GM19455 (cell line): Measurements from ENCODE around the gene ABLIM1.

Experiments
- ATAC-seq: cut with Tn5 transposase; IDR thresholded peaks from one replicate; pipeline ENCODE4 v1.9.1; 2021; ENCODE audit not compliant: unreplicated experiment

Gene ABLIM1

DNA sequence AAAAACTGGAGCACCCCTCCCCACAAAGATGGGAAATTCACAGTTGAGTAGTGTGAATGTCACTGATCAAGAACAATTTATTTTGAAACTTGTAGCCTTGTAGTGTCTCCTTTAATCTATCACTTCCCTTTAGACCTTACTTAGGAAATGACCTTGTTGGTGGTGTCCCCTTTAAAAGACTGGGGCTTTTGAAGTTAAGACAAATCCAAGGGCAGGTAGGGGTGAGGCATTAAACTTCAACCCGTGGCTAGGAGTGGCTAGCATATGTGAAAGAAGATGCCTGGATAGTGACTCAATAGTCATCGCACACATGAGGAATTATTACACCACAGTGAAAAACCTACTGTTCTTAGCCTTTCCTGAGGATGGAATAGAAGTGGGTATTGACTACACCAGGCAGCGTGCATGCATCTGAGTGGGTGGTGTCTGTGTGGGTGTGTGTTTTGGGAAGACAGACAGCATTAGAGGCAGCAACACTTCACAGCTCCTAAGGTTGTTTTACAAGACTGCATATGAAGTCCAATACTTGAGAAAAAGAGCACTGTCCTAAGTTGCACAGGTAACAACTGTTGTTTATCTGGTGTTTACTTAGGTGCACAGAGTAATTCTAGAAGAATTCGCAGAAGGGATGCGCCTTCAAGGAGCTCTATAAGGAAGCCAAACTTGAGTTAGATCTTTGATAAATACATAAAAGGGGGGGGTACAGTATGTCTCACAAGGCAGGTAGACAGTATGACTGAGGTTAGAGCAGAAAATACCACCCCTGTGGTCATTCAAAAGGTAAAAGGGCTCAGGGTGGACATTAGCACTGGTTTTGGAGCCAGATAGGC, 32.9 kb downstream of the ABLIM1 start:
- no peak for ATAC-seq

- no peak for ATAC-seq
Observed at GRCh38 chr10:114624422-114624821, 33.7 kb downstream of the ABLIM1 start.

DNA sequence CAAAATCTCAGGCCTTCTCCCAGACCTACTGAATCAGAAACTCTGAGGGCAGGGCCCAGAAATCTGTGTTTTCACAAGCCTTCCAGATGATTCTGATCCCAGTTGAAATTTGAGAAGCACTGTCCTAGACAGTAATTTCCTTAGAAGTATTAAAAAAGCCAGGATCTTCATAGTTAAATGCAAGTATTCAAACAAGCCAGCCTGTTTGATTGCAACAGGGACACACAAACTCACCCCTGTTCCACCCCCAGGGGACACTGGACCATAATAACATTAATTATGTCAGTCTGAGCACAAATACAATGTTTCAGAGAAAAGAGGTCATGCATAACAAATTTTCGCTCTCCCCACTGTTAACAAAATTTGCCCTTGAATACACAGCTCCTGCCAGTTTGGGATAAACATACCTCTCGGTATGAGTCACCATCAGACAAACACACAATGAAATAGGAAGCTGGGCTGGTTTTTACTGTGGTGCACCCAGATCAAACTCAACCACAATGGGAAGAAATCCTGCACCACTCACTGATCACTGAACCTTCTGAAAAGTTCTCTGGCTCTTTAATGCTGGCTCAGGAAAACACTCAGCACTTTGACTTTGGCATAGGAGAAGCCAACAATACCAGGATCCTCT, 34.3 kb downstream of the ABLIM1 start:
- ATAC-seq = no peak

DNA sequence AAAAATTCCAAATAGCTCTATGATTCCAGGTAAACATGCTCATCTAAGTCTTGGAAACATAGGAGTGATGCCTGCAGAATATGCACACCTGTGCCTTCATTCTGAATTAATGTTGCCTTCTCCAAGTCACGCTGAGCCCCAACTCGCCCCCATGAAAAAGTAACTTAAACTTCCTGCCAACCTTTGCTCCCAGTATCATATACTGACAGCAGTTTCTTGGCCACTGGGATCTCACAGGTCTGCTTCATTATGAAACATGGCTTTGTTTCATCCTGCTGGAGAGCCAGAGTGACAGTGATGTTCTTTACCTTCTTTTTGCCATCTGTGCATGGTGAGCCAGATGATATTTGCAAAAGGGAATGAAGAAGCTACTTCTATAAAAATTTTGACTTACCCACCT, 34.9 kb downstream of the ABLIM1 start:
- ATAC-seq = no peak

- ATAC-seq = no peak
Observed at GRCh38 chr10:114618722-114619121, 39.4 kb downstream of the ABLIM1 start.

- no peak for ATAC-seq
Observed at GRCh38 chr10:114616516-114616915, 41.6 kb downstream of the ABLIM1 start.

DNA sequence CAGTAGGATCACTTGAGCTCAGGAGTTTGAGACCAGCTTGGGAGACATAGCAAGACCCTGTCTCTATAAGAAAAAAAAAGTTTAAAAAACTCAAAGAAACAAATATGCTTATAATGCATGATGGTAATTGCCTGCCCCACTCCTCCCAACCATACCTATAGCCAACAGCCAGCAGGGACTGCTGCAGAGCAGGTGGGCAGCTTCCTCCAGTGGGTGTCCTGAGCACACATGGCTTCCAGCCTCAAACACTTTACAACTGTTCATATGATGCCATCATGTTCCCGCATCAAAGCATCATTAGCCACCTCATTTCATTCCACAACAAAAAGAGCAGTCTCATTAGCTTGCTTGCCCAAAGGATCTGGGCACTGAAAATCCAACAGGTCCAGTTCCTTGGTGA, 42.0 kb downstream of the ABLIM1 start:
- ATAC-seq = no peak

DNA sequence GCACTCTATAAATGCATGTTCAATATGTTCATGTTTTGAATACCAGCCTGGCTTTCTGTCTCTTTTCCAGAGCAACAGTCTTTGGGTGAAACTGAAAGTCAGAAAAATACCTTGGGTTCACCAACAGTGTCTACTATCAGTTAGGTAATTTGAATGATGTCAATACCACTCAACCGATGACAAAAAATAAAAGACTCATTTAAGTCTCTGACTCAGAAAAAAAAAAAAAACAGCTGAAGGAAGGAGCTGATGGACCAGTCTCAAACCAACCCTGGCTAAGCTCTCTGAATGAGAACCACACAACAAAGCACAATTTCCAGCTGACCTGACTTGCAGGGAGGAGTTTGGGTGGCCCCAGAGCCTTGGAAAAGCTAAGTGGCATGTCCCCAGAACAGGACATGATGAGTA, 42.5 kb downstream of the ABLIM1 start:
- ATAC-seq = peak; percentile 71

- no peak for ATAC-seq
Observed at GRCh38 chr10:114613237-114613979, 44.7 kb downstream of the ABLIM1 start.

DNA sequence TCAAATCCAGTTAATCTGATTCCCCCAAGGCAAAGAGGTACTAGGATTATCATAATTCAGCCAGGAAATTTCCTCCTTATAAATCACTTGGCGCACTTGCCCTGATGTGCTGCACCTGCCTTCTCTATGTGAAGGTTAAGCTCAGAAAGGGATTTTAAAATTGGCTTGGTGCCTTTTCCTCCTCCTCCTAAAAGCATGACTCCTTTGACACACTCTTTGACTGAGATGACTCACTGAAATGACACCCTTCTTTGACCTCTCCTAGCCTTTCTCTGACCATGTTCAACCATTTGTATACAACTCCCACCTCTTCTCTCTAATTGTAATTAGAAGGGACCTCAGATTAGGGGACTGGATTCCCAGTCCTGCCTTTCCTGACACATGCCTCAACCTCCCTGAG, 46.5 kb downstream of the ABLIM1 start:
- ATAC-seq = no peak

DNA sequence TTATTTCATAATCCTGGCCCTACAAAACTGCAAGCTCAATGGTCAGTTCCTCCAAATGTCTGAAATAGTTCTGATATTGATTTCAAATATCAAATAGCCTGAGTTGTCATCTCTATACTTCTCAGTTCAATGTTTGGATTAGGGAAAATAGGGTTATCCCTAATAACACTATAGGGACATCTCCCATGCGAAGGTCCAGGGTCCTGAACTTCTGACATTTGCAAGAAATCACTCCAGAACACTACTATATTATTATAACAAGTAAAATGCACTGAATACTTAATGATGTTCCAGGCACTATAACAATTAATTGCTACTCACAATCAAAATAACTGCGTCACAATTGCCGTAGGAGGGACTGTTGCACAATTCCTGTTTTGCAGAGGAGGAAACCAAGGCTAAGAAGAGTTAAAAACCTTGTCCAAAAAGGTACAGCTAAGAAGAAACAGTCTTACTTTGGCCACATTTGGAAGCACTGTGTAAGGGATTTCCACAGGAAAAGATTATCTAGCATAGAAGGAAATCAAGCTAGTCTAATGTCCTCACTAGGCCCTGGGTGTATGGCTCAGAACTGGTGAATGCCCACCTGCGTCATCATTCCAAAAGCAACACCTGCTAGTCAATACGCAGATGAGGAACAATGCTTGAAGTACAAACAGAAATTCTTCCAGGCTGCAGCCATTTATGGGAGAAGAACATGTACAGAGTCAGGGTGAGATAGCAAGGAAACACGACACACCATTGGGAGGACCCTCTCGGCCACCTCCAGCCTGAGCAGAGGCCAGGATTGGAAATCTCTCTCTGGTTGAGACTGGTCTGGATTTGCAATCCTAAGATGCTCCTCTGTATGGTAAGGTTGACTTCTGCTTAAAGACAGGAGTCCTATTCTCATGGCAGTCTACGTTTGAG, 48.3 kb downstream of the ABLIM1 start:
- no peak for ATAC-seq

- no peak for ATAC-seq
Observed at GRCh38 chr10:114607358-114607998, 50.6 kb downstream of the ABLIM1 start.

GRCh38 chr10:114605155-114605797, 52.8 kb downstream of the ABLIM1 start:
- ATAC-seq = no peak

DNA sequence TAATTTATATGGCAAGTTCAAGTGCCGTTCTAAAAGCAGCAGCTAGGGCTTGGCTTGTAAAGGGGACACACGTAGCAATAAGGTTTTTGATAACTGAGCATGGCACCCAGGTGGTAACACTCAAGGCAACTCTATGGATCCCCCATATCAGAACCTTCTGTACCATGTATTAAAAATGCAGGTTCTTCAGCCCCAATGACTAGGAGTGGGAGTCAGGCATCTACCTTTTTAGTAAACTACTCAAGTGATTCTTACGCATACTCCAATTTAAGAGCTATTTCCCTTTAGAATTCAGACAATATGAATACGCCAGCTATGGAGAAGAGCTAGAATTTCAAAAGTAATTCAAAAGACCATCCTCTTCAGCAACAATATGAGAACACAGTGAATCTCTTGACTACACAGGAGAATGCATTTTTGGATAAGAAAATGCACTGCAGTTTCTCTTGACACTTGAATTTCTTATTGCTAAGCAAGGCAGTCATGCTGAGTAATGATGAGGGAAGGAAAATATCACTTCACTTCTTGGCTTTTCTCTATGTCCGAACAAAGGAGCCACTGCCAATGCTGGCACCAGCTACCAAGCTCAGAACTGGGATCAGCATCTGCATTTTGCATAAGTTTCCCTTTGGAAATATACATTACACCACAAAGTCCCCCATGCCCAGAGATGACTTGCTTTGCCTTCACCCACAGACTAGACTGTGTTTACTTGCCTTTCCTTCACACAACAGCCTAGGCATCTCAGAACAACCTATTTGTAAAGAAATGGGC, 53.5 kb downstream of the ABLIM1 start:
- no peak for ATAC-seq

DNA sequence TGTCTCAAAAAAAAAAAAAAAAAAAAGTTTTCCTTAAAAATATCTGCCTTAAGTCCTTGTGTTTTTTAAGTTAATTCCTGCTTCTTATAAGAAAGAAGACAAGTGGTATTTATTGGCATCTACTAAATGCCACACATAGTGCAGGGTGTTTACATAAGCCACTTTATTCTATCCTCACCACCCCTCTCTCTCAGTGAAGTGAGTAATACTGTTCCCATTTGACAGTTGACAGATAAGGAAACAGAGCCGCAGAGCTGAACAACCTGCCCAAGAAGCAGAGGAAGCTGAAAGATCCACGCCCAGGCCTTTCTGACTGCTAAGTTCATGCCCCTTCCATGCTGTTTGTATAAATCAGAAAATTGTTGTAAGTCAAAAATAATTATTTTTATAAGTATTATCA, 54.1 kb downstream of the ABLIM1 start:
- no peak for ATAC-seq

DNA sequence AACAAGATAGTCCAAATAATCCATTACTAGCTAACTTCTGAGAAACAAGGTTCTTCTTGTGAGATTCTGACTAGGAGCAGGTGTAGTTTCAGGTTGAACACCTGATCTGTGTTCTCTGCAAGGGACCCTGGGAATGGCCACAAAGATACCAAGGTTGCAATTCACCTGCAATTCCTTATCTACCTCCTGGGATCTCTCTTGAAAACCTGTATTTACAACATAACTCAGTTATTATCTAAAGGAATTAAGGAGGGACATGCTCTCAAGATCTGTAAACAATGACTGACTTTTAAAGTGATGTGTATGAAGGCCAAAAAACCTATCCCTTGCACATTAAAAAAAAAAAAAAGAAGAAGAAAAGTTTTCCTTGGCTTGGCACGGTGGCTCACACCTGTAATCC, 54.8 kb downstream of the ABLIM1 start:
- ATAC-seq = no peak

DNA sequence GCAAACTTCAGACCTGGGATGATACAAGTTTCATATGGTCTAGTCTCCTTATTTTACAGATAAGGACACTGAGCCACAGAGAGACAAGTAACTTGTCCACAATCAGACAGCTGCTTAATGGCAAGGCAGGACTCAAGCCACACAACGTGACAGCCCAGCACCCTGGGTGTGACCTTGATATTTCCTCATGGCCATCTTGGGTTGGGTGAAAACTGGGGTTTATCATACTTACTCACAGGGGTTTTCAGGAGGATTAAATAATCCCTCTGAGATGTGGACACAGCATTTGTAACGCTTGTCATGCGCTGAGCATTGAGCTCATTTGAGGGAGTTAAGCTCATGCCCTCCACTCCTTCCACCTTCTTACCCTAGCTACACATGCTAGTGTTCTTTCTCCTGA, 58.0 kb downstream of the ABLIM1 start:
- no peak for ATAC-seq

- no peak for ATAC-seq
Observed at GRCh38 chr10:114596793-114597192, 61.3 kb downstream of the ABLIM1 start.

DNA sequence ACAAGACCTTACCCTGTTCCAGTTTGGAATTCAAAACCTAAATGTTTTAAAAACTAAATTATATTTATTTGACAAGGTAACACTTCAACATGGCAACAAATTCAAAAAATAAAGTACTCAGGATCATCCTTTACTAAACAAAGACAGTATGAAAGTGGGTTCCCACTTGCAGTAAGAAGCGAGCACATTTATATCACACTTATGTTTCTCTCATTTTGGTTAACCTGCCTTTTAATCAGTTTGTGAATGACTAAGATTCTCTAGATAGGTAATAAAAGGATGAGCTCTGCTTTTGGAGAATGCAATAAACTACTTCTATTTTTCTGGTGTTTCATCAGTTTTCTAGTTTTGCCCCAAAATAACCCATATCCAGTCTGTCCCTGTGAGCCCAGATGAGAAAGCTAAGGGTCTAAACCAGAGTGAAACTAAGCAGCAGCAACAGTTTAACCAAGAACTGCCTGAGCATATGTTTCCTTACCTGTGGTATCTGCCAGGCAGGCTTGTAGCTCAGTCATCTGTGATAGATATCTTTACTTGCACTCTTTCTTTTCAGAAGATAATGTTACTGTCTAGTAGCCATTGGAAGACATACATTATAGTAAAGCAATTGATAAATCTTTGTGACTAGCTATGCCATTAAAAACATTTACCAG, 64.1 kb downstream of the ABLIM1 start:
- no peak for ATAC-seq
